Heart left ventricle (tissue), 16 donors: ENCODE measurements around the gene ATXN1. TPM values are rescaled to one million over a fixed set of nuclear protein-coding genes. Genes with fewer than 3 reads are reported as not detected.
A peak's percentile ranks its signal among the peaks of the same experiment; 100 is the strongest.

ENCODE experiments used
- ATAC-seq, 4 donors: fragments of 200-7000 bp; cut with Tn5 transposase; one replicate each; pipeline ENCODE4 v1.9.1; 2020 to 2022; ENCODE audit warnings: moderate library complexity in 4 of 4, mild to moderate bottlenecking in 3 of 4, moderate number of reproducible peaks in 1 of 4
- DNase-seq, 5 donors: peaks; one replicate each; pipeline ENCODE4 v3.0.0-alpha.2; 2020
- H3K27ac ChIP-seq, 12 donors: fragments of 200-600 bp; sonication (generic) in 4 of 12; one replicate each; pipeline versions ENCODE4 v1.5.0 to v1.8.0; 2016 to 2022; ENCODE audit warnings: mild to moderate bottlenecking in 2 of 12
- H3K27me3 ChIP-seq, 9 donors: fragments of 200-600 bp; sonication (generic) in 2 of 9; one replicate each; pipeline versions ENCODE4 v1.5.1 to v1.8.0; 2016 to 2022; ENCODE audit warnings: mild to moderate bottlenecking in 3 of 9
- H3K36me3 ChIP-seq, 9 donors: fragments of 200-600 bp; sonication (generic) in 2 of 9; one replicate each; pipeline versions ENCODE4 v1.5.0 to v1.8.0; 2018 to 2022; ENCODE audit warnings: mild to moderate bottlenecking in 2 of 9
- H3K4me1 ChIP-seq, 12 donors: fragments of 200-600 bp; sonication (generic) in 4 of 12; one replicate each; pipeline versions ENCODE4 v1.5.0 to v1.8.0; 2016 to 2022; ENCODE audit warnings: mild to moderate bottlenecking in 3 of 12
- H3K4me3 ChIP-seq, 12 donors: fragments of 200-600 bp; sonication (generic) in 4 of 12; one replicate each; pipeline versions ENCODE4 v1.5.0 to v1.8.0; 2017 to 2022; ENCODE audit warnings: mild to moderate bottlenecking in 9 of 12, moderate library complexity in 4 of 12
- H3K9me3 ChIP-seq, 12 donors: fragments of 200-600 bp; sonication (generic) in 4 of 12; one replicate each; pipeline versions ENCODE4 v1.5.0 to v1.8.0; 2016 to 2022; ENCODE audit warnings: mild to moderate bottlenecking in 1 of 12
- CTCF ChIP-seq, 12 donors: fragments of 200-600 bp; sonication (generic) in 4 of 12; IDR thresholded peaks; one replicate each; pipeline versions ENCODE4 v1.5.0 to v1.8.0; 2018 to 2022; ENCODE audit warnings: antibody characterized with exemption in 12 of 12, mild to moderate bottlenecking in 5 of 12
- POLR2A ChIP-seq, 2 donors: fragments of 450-650 bp; IDR thresholded peaks; one replicate each; pipeline ENCODE4 v1.6.1; 2017; ENCODE audit warnings: antibody characterized with exemption in 2 of 2, mild to moderate bottlenecking in 2 of 2, moderate library complexity in 2 of 2
- WGBS, 4 donors: extraction: QIAGEN DNeasy Blood & Tissue Kit in 2 of 4; methylation state at CpG; one replicate each; pipeline versions ENCODE4 v1.1.5 to v1.1.7; 2013 to 2018; 5-methylcytosine and 5-hydroxymethylcytosine counted together
- intact Hi-C, 10 donors: fragments of 100-400 bp; cut with DNase I; formaldehyde crosslinking; loops; one replicate each; pipeline versions ENCODE4 v1.11.1 to v1.14.2; 2022
- polyA plus RNA-seq, 2 donors: library from polyadenylated mRNA; stranded (reverse); fragments of 200-250 nt; gene quantifications; one replicate each; pipeline ENCODE4 v1.2.3, GENCODE V29; 2013
- total RNA-seq, 9 donors: library from RNA; depleted of rRNA in 2 of 9; stranded (reverse); fragments of >200 nt in 2 of 9; fragmentation: NEBNext Ultra II Directional in 3 of 9; extraction: Animal tissue kit (Norgen Biotek cat#: 25700) in 3 of 9; gene quantifications; one replicate each; pipeline versions ENCODE4 v1.1.0 to v1.2.4, GENCODE V29; 2016 to 2023
- donor health status: ischemic (EF 13 %, LVEDD 7.1; RV severe dilation, severe dysfunction).
- donor health status: healthy with polysubstance abuse.
- donor health status: DM: no; HTN: yes; CAD: no.
- donor health status: DM: no; HTN: no; CAD: no.
- donor health status: ischemic (EF 25% LVEDD 6.9; RV normal size, moderate dysfunction).
- donor health status: ischemic (EF 25% LVEDD 5.7; RV mildly dilated, moderate dysfunction).
- donor health status: healthy.
- donor health status: DM: yes; HTN: yes; CAD: no.
- donor health status: ischemic (EF 35%, LVEDD 5.7; RV mildly dilated, moderate dysfunction).
- donor health status: nonischemic (EF 11% LVEDD 7.7; RV severe dilation, severe dysfunction).
- donor health status: DM: yes; HTN: yes; CAD: no.
- donor health status: PGD.
- donor health status: ischemic (EF 29% LVEDD 5.4; RV normal size, mild dysfunction).
- donor health status: nonischemic (EF 23%, LVEDD 6.1; RV moderate dilation, normal function).

The ATXN1 gene
- total and polyA plus RNA-seq, 11 donors, result 8.7 to 51.8 (median 36.0) TPM

GRCh38 chr6:16626650-16627049 lies 134.6 kb downstream of the ATXN1 start:
- WGBS, 4 donors, result 25 to 82% (median 68%) methylated on average over 2 of the region's 2 CpGs
- ATAC-seq, result no peak
- Histone ChIP-seq H3K36me3 (peaks cover 0 to 4% (median 0%) of the 10 kb centered on the region in 9 donors), H3K4me1 (peaks cover 0 to 32% (median 9%) of the 10 kb centered on the region in 12 donors), H3K9me3 (peaks cover 0 to 5% (median 0%) of the 10 kb centered on the region in 12 donors), H3K4me3 (no peak overlapping the region), H3K27ac (no peak overlapping the region), H3K27me3 (no peaks in the 10 kb centered on the region)
- no peak for DNase-seq
- no peak for TF ChIP-seq CTCF (IDR thresholded peaks at IDR 0.05)
- no peak for TF ChIP-seq POLR2A (IDR thresholded peaks at IDR 0.05)
- intact Hi-C loops, result no loop called here

GRCh38 chr6:16625291-16626265 lies 135.7 kb downstream of the ATXN1 start:
- intact Hi-C loops, result no loop called here
- Histone ChIP-seq H3K4me1 (peaks cover 0 to 33% (median 9%) of the 10 kb centered on the region in 12 donors), H3K36me3 (peaks cover 0 to 4% (median 0%) of the 10 kb centered on the region in 9 donors), H3K27me3 (no peaks in the 10 kb centered on the region), H3K4me3 (no peak overlapping the region), H3K27ac (peak overlapping the region in 1 of 12 donors; percentile 25), H3K9me3 (peaks cover 0 to 5% (median 0%) of the 10 kb centered on the region in 12 donors)
- 68 to 70% (median 70%) methylated on average over 10 of the region's 10 CpGs for WGBS, 4 donors
- TF ChIP-seq POLR2A (IDR thresholded peaks at IDR 0.05) (no peak), CTCF (IDR thresholded peaks at IDR 0.05) (no peak)
- DNase-seq, result no peak
- ATAC-seq, result no peak

GRCh38 chr6:16624636-16625290 lies 136.5 kb downstream of the ATXN1 start:
- no peaks in the 10 kb centered on the region for H3K36me3 ChIP-seq
- ATAC-seq, result no peak
- DNase-seq, result no peak
- no peak overlapping the region for H3K27ac ChIP-seq
- intact Hi-C loops, result no loop called here
- peaks cover 0 to 5% (median 0%) of the 10 kb centered on the region in 12 donors for H3K9me3 ChIP-seq
- H3K4me1 ChIP-seq, result peaks cover 0 to 33% (median 9%) of the 10 kb centered on the region in 12 donors
- H3K4me3 ChIP-seq, result no peak overlapping the region
- H3K27me3 ChIP-seq, result no peaks in the 10 kb centered on the region
- TF ChIP-seq POLR2A (IDR thresholded peaks at IDR 0.05) (no peak), CTCF (IDR thresholded peaks at IDR 0.05) (no peak)
- 90 to 94% (median 91%) methylated on average over 8 of the region's 8 CpGs for WGBS, 4 donors

DNA sequence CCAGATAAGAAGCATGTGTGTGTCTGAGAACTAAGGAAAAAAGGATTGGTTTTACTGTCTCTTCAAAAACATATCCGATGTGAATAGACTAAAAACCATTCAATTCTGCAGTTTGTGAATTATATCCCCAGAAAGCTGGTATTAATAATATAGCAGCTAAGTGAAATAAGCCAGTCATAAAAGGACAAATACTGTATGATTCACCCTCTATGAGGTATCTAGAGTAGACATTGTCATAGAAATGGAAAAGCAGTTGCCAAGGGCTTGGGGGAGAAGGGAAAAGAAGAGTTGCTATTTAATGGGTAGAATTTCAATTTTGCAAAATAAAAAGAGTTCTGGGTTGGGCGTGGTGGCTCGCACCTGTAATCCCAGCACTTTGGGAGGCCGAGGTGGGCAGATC lies 137.5 kb downstream of the ATXN1 start:
- intact Hi-C loops, result no loop called here

More for the DNA sequence above, 137.5 kb downstream of the ATXN1 start:
- ATAC-seq (no peak), DNase-seq (no peak)
- TF ChIP-seq CTCF (IDR thresholded peaks at IDR 0.05) (no peak), POLR2A (IDR thresholded peaks at IDR 0.05) (no peak)
- no peaks in the 10 kb centered on the region for H3K27me3 ChIP-seq
- no peak overlapping the region for H3K27ac ChIP-seq
- WGBS, 4 donors, result 92 to 97% (median 97%) methylated on average over 4 of the region's 4 CpGs
- no peaks in the 10 kb centered on the region for H3K36me3 ChIP-seq
- peaks cover 0 to 42% (median 9%) of the 10 kb centered on the region in 12 donors for H3K4me1 ChIP-seq
- H3K4me3 ChIP-seq, result no peak overlapping the region
- H3K9me3 ChIP-seq, result peaks cover 0 to 3% (median 0%) of the 10 kb centered on the region in 12 donors
